SK-N-SH treated with all-trans-retinoic acid at 6 μM for 48 hours (cell line): Measurements from ENCODE around the gene ADAMTSL1.

ENCODE experiments used
- ATAC-seq: fragments of 200-7000 bp; cut with Tn5 transposase; 3 replicates; pipeline ENCODE4 v1.9.1; 2020; ENCODE audit warnings: mild to moderate bottlenecking, moderate library complexity
- BACH2 ChIP-seq: fragments of 250-450 bp; sonication (Bioruptor Pico); IDR thresholded peaks from 2 replicates; pipeline ENCODE4 v1.9.0; 2021; ENCODE audit warnings: mild to moderate bottlenecking, borderline replicate concordance
- CREB5 ChIP-seq: fragments of 250-450 bp; sonication (Bioruptor Pico); IDR thresholded peaks from 2 replicates; pipeline ENCODE4 v1.5.1; 2020; ENCODE audit warnings: low read depth, mild to moderate bottlenecking, moderate library complexity
- CSDC2 ChIP-seq: fragments of 250-450 bp; sonication (Bioruptor Pico); IDR thresholded peaks from 2 replicates; pipeline ENCODE4 v1.5.0; 2020; ENCODE audit warnings: mild to moderate bottlenecking, moderate library complexity
- CSRNP3 ChIP-seq: fragments of 250-450 bp; sonication (Bioruptor Pico); IDR thresholded peaks from 2 replicates; pipeline ENCODE4 v1.5.1; 2021; ENCODE audit warnings: mild to moderate bottlenecking, moderate library complexity
- ESRRG ChIP-seq: fragments of 250-450 bp; sonication (Bioruptor Pico); IDR thresholded peaks from 2 replicates; pipeline ENCODE4 v1.6.1; 2021; ENCODE audit warnings: mild to moderate bottlenecking
- GLIS3 ChIP-seq: fragments of 250-450 bp; sonication (Bioruptor Pico); IDR thresholded peaks from 2 replicates; pipeline ENCODE4 v1.5.0; 2020; ENCODE audit warnings: mild to moderate bottlenecking, moderate library complexity
- ISL1 ChIP-seq: fragments of 250-450 bp; sonication (Bioruptor Pico); IDR thresholded peaks from 2 replicates; pipeline ENCODE4 v2.1.2; 2022; ENCODE audit warnings: mild to moderate bottlenecking, moderate library complexity
- OSR1 ChIP-seq: fragments of 250-450 bp; sonication (Bioruptor Pico); IDR thresholded peaks from 2 replicates; pipeline ENCODE4 v1.8.0; 2022; ENCODE audit warnings: moderate library complexity, mild to moderate bottlenecking, inconsistent platforms
- PATZ1 ChIP-seq: fragments of 250-450 bp; sonication (Bioruptor Pico); IDR thresholded peaks from 2 replicates; pipeline ENCODE4 v1.8.0; 2020; ENCODE audit warnings: mild to moderate bottlenecking, moderate library complexity, borderline replicate concordance
- POU6F1 ChIP-seq: fragments of 250-450 bp; sonication (Bioruptor Pico); IDR thresholded peaks from 2 replicates; pipeline ENCODE4 v1.8.0; 2021; ENCODE audit warnings: low read depth, mild to moderate bottlenecking, moderate library complexity, borderline replicate concordance
- RARB ChIP-seq: fragments of 250-450 bp; sonication (Bioruptor Pico); IDR thresholded peaks from 2 replicates; pipeline ENCODE4 v1.8.0; 2021; ENCODE audit warnings: mild to moderate bottlenecking, moderate library complexity
- SNAI2 ChIP-seq: fragments of 250-450 bp; sonication (Bioruptor Pico); IDR thresholded peaks from 2 replicates; pipeline ENCODE4 v1.5.0; 2020; ENCODE audit warnings: mild to moderate bottlenecking, moderate library complexity
- TCF4 ChIP-seq: fragments of 250-450 bp; sonication (Bioruptor Pico); IDR thresholded peaks from 2 replicates; pipeline ENCODE4 v1.8.0; 2021; ENCODE audit warnings: mild to moderate bottlenecking, moderate library complexity, borderline replicate concordance
- TOX ChIP-seq: fragments of 250-450 bp; sonication (Bioruptor Pico); IDR thresholded peaks from 2 replicates; pipeline ENCODE4 v1.8.0; 2021; ENCODE audit warnings: mild to moderate bottlenecking, moderate library complexity, borderline replicate concordance
- TSHZ2 ChIP-seq: fragments of 250-450 bp; sonication (Bioruptor Pico); IDR thresholded peaks from 2 replicates; pipeline ENCODE4 v1.5.0; 2020; ENCODE audit warnings: mild to moderate bottlenecking, moderate library complexity
- ZC3H10 ChIP-seq: fragments of 250-450 bp; sonication (Bioruptor Pico); IDR thresholded peaks from 2 replicates; pipeline ENCODE4 v1.5.1; 2021; ENCODE audit warnings: mild to moderate bottlenecking, moderate library complexity
- ZFP3 ChIP-seq: fragments of 250-450 bp; sonication (Bioruptor Pico); IDR thresholded peaks from 2 replicates; pipeline ENCODE4 v1.5.0; 2020; ENCODE audit warnings: mild to moderate bottlenecking, moderate library complexity
- ZFP30 ChIP-seq: fragments of 450-650 bp; formaldehyde crosslinking; IDR thresholded peaks from 2 replicates; pipeline ENCODE4 v1.5.0; 2022; ENCODE audit warnings: mild to moderate bottlenecking, moderate library complexity
- ZNF565 ChIP-seq: fragments of 450-650 bp; formaldehyde crosslinking; conservative IDR thresholded peaks from 2 replicates; pipeline ENCODE4 v1.5.0; 2020; ENCODE audit warnings: low read depth, mild to moderate bottlenecking, moderate library complexity
- ZNF70 ChIP-seq: fragments of 450-650 bp; formaldehyde crosslinking; IDR thresholded peaks from 2 replicates; pipeline ENCODE4 v1.5.0; 2020; ENCODE audit warnings: mild to moderate bottlenecking, moderate library complexity
- ZNF8 ChIP-seq: fragments of 450-650 bp; formaldehyde crosslinking; IDR thresholded peaks from 2 replicates; pipeline ENCODE4 v1.5.0; 2020; ENCODE audit warnings: mild to moderate bottlenecking, moderate library complexity

ADAMTSL1 gene

GRCh38 chr9:18906656-18907395, 432.9 kb downstream of the ADAMTSL1 start (continued):
- TF ChIP-seq CREB5 (CRISPR knock-in tag): no peak
- no peak for TF ChIP-seq ESRRG
- TF ChIP-seq ZNF565: no peak
- no peak for TF ChIP-seq ZFP3
- TF ChIP-seq ZFP30 (CRISPR knock-in tag): no peak
- TF ChIP-seq SNAI2 (CRISPR knock-in tag): no peak

GRCh38 chr9:18907927-18908625, 434.1 kb downstream of the ADAMTSL1 start:
- ATAC-seq: no peak
- TF ChIP-seq ZNF8 (CRISPR knock-in tag) (no peak), PATZ1 (CRISPR knock-in tag) (no peak), POU6F1 (CRISPR knock-in tag) (no peak), OSR1 (no peak)

- ATAC-seq: no peak
- TF ChIP-seq ZFP3 (no peak), ZFP30 (CRISPR knock-in tag) (no peak), ZNF565 (no peak), POU6F1 (CRISPR knock-in tag) (no peak), ZC3H10 (no peak), CSDC2 (CRISPR knock-in tag) (no peak), SNAI2 (CRISPR knock-in tag) (no peak), RARB (CRISPR knock-in tag) (no peak), ZNF8 (CRISPR knock-in tag) (no peak), ESRRG (no peak), OSR1 (no peak), BACH2 (CRISPR knock-in tag) (no peak), CSRNP3 (CRISPR knock-in tag) (no peak), TCF4 (CRISPR knock-in tag) (no peak)
Measured at GRCh38 chr9:18909140-18910018, 435.4 kb downstream of the ADAMTSL1 start.

- ATAC-seq: no peak
- TF ChIP-seq TCF4 (CRISPR knock-in tag): no peak
- TF ChIP-seq ZNF8 (CRISPR knock-in tag): no peak
- no peak for TF ChIP-seq ZNF565
- no peak for TF ChIP-seq BACH2 (CRISPR knock-in tag)
- no peak for TF ChIP-seq ZFP30 (CRISPR knock-in tag)
- no peak for TF ChIP-seq RARB (CRISPR knock-in tag)
- no peak for TF ChIP-seq TSHZ2
- TF ChIP-seq OSR1: no peak
- no peak for TF ChIP-seq TOX (CRISPR knock-in tag)
- TF ChIP-seq ZNF70: no peak
- no peak for TF ChIP-seq CREB5 (CRISPR knock-in tag)
- no peak for TF ChIP-seq ISL1
- TF ChIP-seq GLIS3 (CRISPR knock-in tag): no peak
Measured at GRCh38 chr9:18910435-18910834, 436.5 kb downstream of the ADAMTSL1 start.
